IMR-90 (cell line): ENCODE results near the gene RBM42. TPM values are rescaled to one million over a fixed set of nuclear protein-coding genes. Genes with fewer than 3 reads are reported as not detected.

ENCODE experiments used
- ATAC-seq: fragments of 200-7000 bp; cut with Tn5 transposase; 2 replicates; pipeline ENCODE4 v1.9.1; 2020; ENCODE audit warnings: low read depth, mild to moderate bottlenecking, moderate library complexity
- BruUV-seq: library from RNA; stranded (reverse); fragments of 400-500 nt; replicated peaks from 2 replicates; lab custom pipeline; 2021; lab: Mats Ljungman, UMichigan
- CTCF ChIA-PET: fragments of 300-600 bp; formaldehyde crosslinking; extraction: SDS; loops from one replicate; lab custom pipeline; 2021; ENCODE audit warnings: antibody characterized with exemption; lab: Yijun Ruan, JAX
- POLR2A ChIA-PET: fragments of 300-600 bp; sonication (Branson Sonifier 250); formaldehyde crosslinking; loops from one replicate; lab custom pipeline; 2022; ENCODE audit warnings: antibody characterized with exemption; ENCODE audit not compliant: unreplicated experiment; lab: Charles Lee
- DNase-seq: peaks from one replicate; pipeline ENCODE4 v3.0.0; 2013
- H2AFZ ChIP-seq: replicated peaks from 2 replicates; pipeline ENCODE3; 2013; ENCODE audit warnings: low read length, mild to moderate bottlenecking; ENCODE audit not compliant: poor library complexity
- H2AK5ac ChIP-seq: 2 replicates; pipeline ENCODE4 v1.6.1; 2013; ENCODE audit warnings: low read depth, low read length, inconsistent platforms
- H2AK9ac ChIP-seq: replicated peaks from 2 replicates; pipeline ENCODE3; 2013; ENCODE audit warnings: mild to moderate bottlenecking, low read depth, low read length, moderate library complexity; ENCODE audit not compliant: poor library complexity
- H2BK120ac ChIP-seq: 2 replicates; pipeline ENCODE4 v1.6.1; 2013; ENCODE audit warnings: low read depth, low read length, inconsistent platforms
- H2BK15ac ChIP-seq: 3 replicates; pipeline ENCODE4 v1.6.1; 2013; ENCODE audit warnings: low read depth, low read length, inconsistent platforms
- H2BK20ac ChIP-seq: 2 replicates; pipeline ENCODE4 v1.6.1; 2013; ENCODE audit warnings: low read depth, mild to moderate bottlenecking, inconsistent platforms, low read length, moderate library complexity
- H2BK5ac ChIP-seq: 2 replicates; pipeline ENCODE4 v1.6.1; 2013; ENCODE audit warnings: mild to moderate bottlenecking, low read depth, low read length, inconsistent platforms; ENCODE audit not compliant: poor library complexity, severe bottlenecking
- H3K14ac ChIP-seq: replicated peaks from 2 replicates; pipeline ENCODE4 v1.6.1; 2013; ENCODE audit warnings: low read depth, low read length, inconsistent platforms
- H3K18ac ChIP-seq: 2 replicates; pipeline ENCODE4 v1.6.1; 2013; ENCODE audit warnings: low read depth, low read length, control low read depth
- H3K23ac ChIP-seq: 2 replicates; pipeline ENCODE4 v1.6.1; 2013; ENCODE audit warnings: low read depth, low read length, inconsistent platforms
- H3K27ac ChIP-seq: 2 replicates; pipeline ENCODE4 v1.5.1; 2013; ENCODE audit warnings: mild to moderate bottlenecking, control low read depth, low read length; ENCODE audit not compliant: insufficient read depth
- H3K27me3 ChIP-seq: 2 replicates; pipeline ENCODE4 v1.6.1; 2013; ENCODE audit warnings: low read length; ENCODE audit not compliant: control insufficient read depth, insufficient read depth
- H3K36me3 ChIP-seq: 2 replicates; pipeline ENCODE4 v1.6.1; 2013; ENCODE audit warnings: low read length, mixed read lengths; ENCODE audit not compliant: control insufficient read depth, insufficient read depth
- H3K4ac ChIP-seq: 2 replicates; pipeline ENCODE4 v1.6.1; 2013; ENCODE audit warnings: low read depth, low read length, inconsistent platforms
- H3K4me1 ChIP-seq: 2 replicates; pipeline ENCODE4 v1.6.1; 2013; ENCODE audit warnings: low read length, mixed read lengths; ENCODE audit not compliant: control insufficient read depth, insufficient read depth
- H3K4me2 ChIP-seq: 2 replicates; pipeline ENCODE4 v1.6.1; 2013; ENCODE audit warnings: low read depth, mild to moderate bottlenecking, control low read depth, low read length, moderate library complexity
- H3K4me3 ChIP-seq: 2 replicates; pipeline ENCODE4 v1.5.1; 2013; ENCODE audit warnings: low read depth, mild to moderate bottlenecking, control low read depth, low read length, moderate library complexity; ENCODE audit not compliant: insufficient read depth
- H3K56ac ChIP-seq: 2 replicates; pipeline ENCODE4 v1.6.1; 2013; ENCODE audit warnings: low read length, inconsistent platforms; ENCODE audit not compliant: insufficient read depth; ENCODE audit errors: extremely low read depth
- H3K79me1 ChIP-seq, 2 experiments: 2 replicates each; pipeline ENCODE4 v1.6.1; 2013; ENCODE audit warnings: low read length in 2 of 2, inconsistent platforms in 1 of 2, low read depth in 1 of 2
- H3K9ac ChIP-seq: 2 replicates; pipeline ENCODE4 v1.6.1; 2013; ENCODE audit warnings: low read depth, low read length, control low read depth
- H3K9me1 ChIP-seq: 2 replicates; pipeline ENCODE4 v1.6.1; 2013; ENCODE audit warnings: low read length, inconsistent platforms; ENCODE audit not compliant: insufficient read depth
- H3K9me3 ChIP-seq: 2 replicates; pipeline ENCODE4 v1.6.1; 2013; ENCODE audit warnings: low read length; ENCODE audit not compliant: control insufficient read depth, insufficient read depth
- H4K20me1 ChIP-seq: 2 replicates; pipeline ENCODE4 v1.6.1; 2013; ENCODE audit warnings: low read length, inconsistent platforms; ENCODE audit not compliant: insufficient read depth
- H4K5ac ChIP-seq: 2 replicates; pipeline ENCODE4 v1.6.1; 2013; ENCODE audit warnings: mild to moderate bottlenecking, low read depth, low read length, control low read depth
- H4K8ac ChIP-seq, 2 experiments: 2 replicates each; pipeline ENCODE4 v1.6.1; 2013; ENCODE audit warnings: low read depth in 2 of 2, low read length in 2 of 2, control low read depth in 1 of 2, inconsistent platforms in 1 of 2
- H4K91ac ChIP-seq: 2 replicates; pipeline ENCODE4 v1.6.1; 2013; ENCODE audit warnings: low read depth, low read length, inconsistent platforms; ENCODE audit not compliant: insufficient read depth
- BHLHE40 ChIP-seq: fragments of 150-350 bp; IDR thresholded peaks from 2 replicates; pipeline ENCODE4 v1.6.1; 2016; ENCODE audit warnings: mild to moderate bottlenecking, low read depth, low read length
- CEBPB ChIP-seq: IDR thresholded peaks from 2 replicates; pipeline ENCODE4 v1.6.1; 2012; ENCODE audit warnings: low read depth, low read length, improper control_type of control experiment
- CHD1 ChIP-seq: IDR thresholded peaks from 2 replicates; pipeline ENCODE4 v1.6.1; 2012; ENCODE audit warnings: low read depth, low read length, improper control_type of control experiment
- ELK1 ChIP-seq: fragments of 150-350 bp; IDR thresholded peaks from 2 replicates; pipeline ENCODE4 v1.6.1; 2016; ENCODE audit warnings: low read depth, mild to moderate bottlenecking, low read length, moderate library complexity, borderline replicate concordance
- FOS ChIP-seq: fragments of 150-350 bp; IDR thresholded peaks from 2 replicates; pipeline ENCODE4 v1.6.1; 2016; ENCODE audit warnings: low read depth, low read length
- MAFK ChIP-seq: IDR thresholded peaks from 2 replicates; pipeline ENCODE4 v1.6.1; 2012; ENCODE audit warnings: low read depth, low read length, improper control_type of control experiment
- MAZ ChIP-seq: IDR thresholded peaks from 2 replicates; pipeline ENCODE4 v1.6.1; 2012; ENCODE audit warnings: low read depth, mild to moderate bottlenecking, low read length, improper control_type of control experiment, moderate library complexity, borderline replicate concordance
- MXI1 ChIP-seq: IDR thresholded peaks from 2 replicates; pipeline ENCODE4 v1.6.1; 2012; ENCODE audit warnings: low read depth, mild to moderate bottlenecking, low read length, moderate library complexity, borderline replicate concordance
- NFE2L2 ChIP-seq: fragments of 150-350 bp; IDR thresholded peaks from 2 replicates; pipeline ENCODE4 v1.6.1; 2016; ENCODE audit warnings: low read depth, mild to moderate bottlenecking, low read length
- POLR2A ChIP-seq: IDR thresholded peaks from 2 replicates; pipeline ENCODE4 v1.6.1; 2012; ENCODE audit warnings: mild to moderate bottlenecking, low read depth, low read length
- RAD21 ChIP-seq: IDR thresholded peaks from 2 replicates; pipeline ENCODE4 v1.6.1; 2012; ENCODE audit warnings: low read length, improper control_type of control experiment
- RCOR1 ChIP-seq: IDR thresholded peaks from 2 replicates; pipeline ENCODE4 v1.6.1; 2012; ENCODE audit warnings: mild to moderate bottlenecking, low read length, improper control_type of control experiment; ENCODE audit not compliant: insufficient replicate concordance
- RFX5 ChIP-seq: IDR thresholded peaks from 2 replicates; pipeline ENCODE4 v1.8.0; 2012; ENCODE audit warnings: low read depth, mild to moderate bottlenecking, low read length, moderate library complexity
- SMC3 ChIP-seq: fragments of 150-350 bp; IDR thresholded peaks from 2 replicates; pipeline ENCODE4 v1.6.1; 2016; ENCODE audit warnings: low read depth, mild to moderate bottlenecking, antibody characterized with exemption, low read length, moderate library complexity
- USF2 ChIP-seq: fragments of 150-350 bp; IDR thresholded peaks from 2 replicates; pipeline ENCODE4 v1.6.1; 2017; ENCODE audit warnings: mild to moderate bottlenecking, antibody characterized with exemption, low read length, low read depth
- WGBS, 2 experiments: methylation state at CpG; one replicate each; pipeline versions ENCODE4 v1.1.5 to v1.1.7; 2013; ENCODE audit warnings: missing lambda C conversion rate in 2 of 2; ENCODE audit not compliant: insufficient read length in 1 of 2; ENCODE audit errors: extremely low coverage in 2 of 2; 5-methylcytosine and 5-hydroxymethylcytosine counted together
- dilution Hi-C: fragments of 300-500 bp; cut with HindIII; formaldehyde crosslinking; loops from one replicate; pipeline ENCODE4 v1.14.3; 2018; ENCODE audit warnings: low sequenced_read_pairs; ENCODE audit not compliant: unreplicated experiment
- in situ Hi-C: fragments of 300-500 bp; cut with MboI; formaldehyde crosslinking; loops from 3 replicates; pipeline ENCODE4 v1.14.3; 2019; ENCODE audit warnings: low sequenced_read_pairs, inconsistent platforms, mixed read lengths
- intact Hi-C: fragments of 100-400 bp; cut with micrococcal nuclease; formaldehyde crosslinking; loops from 2 replicates; pipeline ENCODE4 v1.10.0; 2022
- polyA plus RNA-seq, 3 experiments: library from polyadenylated mRNA; depleted of rRNA; stranded (reverse); fragments of >200 nt; gene quantifications; 2 replicates each; pipeline ENCODE4 v1.2.3, GENCODE V29; 2012; ENCODE audit warnings: low replicate concordance in 1 of 3
- total RNA-seq: library from RNA; depleted of rRNA; stranded (reverse); fragments of >200 nt; gene quantifications from 2 replicates; pipeline ENCODE4 v1.2.3, GENCODE V29; 2012
- TF ChIP-seq, protein P1 (sequence below): conservative IDR thresholded peaks from 2 replicates; pipeline ENCODE4 v1.5.1; 2012; ENCODE audit warnings: mild to moderate bottlenecking, low read depth, low read length, improper control_type of control experiment

RBM42 gene
- total and polyA plus RNA-seq, 2 of the 4 experiments (the other 2 are of a cell fraction) = 19.0 to 41.5 TPM

- H3K36me3 ChIP-seq = peaks cover 48% of the 10 kb centered on the region
- H3K9me1 ChIP-seq = no peaks in the 10 kb centered on the region
- no peak overlapping the region for H3K9ac ChIP-seq
- H4K8ac ChIP-seq = no peak overlapping the region
- H2AK9ac ChIP-seq = no peak overlapping the region
- ATAC-seq (no peak), DNase-seq (no peak)
- H3K9me3 ChIP-seq = no peaks in the 10 kb centered on the region
- no TSS peak for BruUV-seq
- H3K27me3 ChIP-seq = no peaks in the 10 kb centered on the region
- no peak overlapping the region for H2BK20ac ChIP-seq
- dilution Hi-C loops = no loop called here
- no peak for TF ChIP-seq RCOR1
- TF ChIP-seq MXI1 = no peak
- no peak for TF ChIP-seq MAZ
- no peak for TF ChIP-seq BHLHE40
- no peak for TF ChIP-seq RAD21
- TF ChIP-seq ELK1 = no peak
- no peak for TF ChIP-seq POLR2A
- TF ChIP-seq CHD1 = no peak
- no peak for TF ChIP-seq NFE2L2
- TF ChIP-seq SMC3 = no peak
- TF ChIP-seq MAFK = no peak
- no peak for TF ChIP-seq RFX5
- no peak for TF ChIP-seq FOS
- TF ChIP-seq, protein P1, sequence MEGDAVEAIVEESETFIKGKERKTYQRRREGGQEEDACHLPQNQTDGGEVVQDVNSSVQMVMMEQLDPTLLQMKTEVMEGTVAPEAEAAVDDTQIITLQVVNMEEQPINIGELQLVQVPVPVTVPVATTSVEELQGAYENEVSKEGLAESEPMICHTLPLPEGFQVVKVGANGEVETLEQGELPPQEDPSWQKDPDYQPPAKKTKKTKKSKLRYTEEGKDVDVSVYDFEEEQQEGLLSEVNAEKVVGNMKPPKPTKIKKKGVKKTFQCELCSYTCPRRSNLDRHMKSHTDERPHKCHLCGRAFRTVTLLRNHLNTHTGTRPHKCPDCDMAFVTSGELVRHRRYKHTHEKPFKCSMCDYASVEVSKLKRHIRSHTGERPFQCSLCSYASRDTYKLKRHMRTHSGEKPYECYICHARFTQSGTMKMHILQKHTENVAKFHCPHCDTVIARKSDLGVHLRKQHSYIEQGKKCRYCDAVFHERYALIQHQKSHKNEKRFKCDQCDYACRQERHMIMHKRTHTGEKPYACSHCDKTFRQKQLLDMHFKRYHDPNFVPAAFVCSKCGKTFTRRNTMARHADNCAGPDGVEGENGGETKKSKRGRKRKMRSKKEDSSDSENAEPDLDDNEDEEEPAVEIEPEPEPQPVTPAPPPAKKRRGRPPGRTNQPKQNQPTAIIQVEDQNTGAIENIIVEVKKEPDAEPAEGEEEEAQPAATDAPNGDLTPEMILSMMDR = no peak
- TF ChIP-seq USF2 = no peak
- no peak for TF ChIP-seq CEBPB
- H2AK5ac ChIP-seq = no peak overlapping the region
- in situ Hi-C loops = no loop called here
- no peak overlapping the region for H4K5ac ChIP-seq
- CTCF ChIA-PET = no interaction called here
- no peak overlapping the region for H4K91ac ChIP-seq
- no peak overlapping the region for H2BK15ac ChIP-seq
- H3K4me2 ChIP-seq = no peak overlapping the region
- POLR2A ChIA-PET = no interaction called here
- intact Hi-C loops = no loop called here
- no peak overlapping the region for H3K56ac ChIP-seq
- no peaks in the 10 kb centered on the region for H3K4me1 ChIP-seq
- no peak overlapping the region for H3K23ac ChIP-seq
- no peak overlapping the region for H3K27ac ChIP-seq
- H3K4ac ChIP-seq = no peak overlapping the region
- H4K20me1 ChIP-seq = 0 out of 2 replicates have a peak, but pooled peaks cover 4% of the 10 kb centered on the region
- no peak overlapping the region for H2AFZ ChIP-seq
- no peak overlapping the region for H3K18ac ChIP-seq
- no peak overlapping the region for H3K14ac ChIP-seq
- no CpG with 5 or more reads among the region's 6 CpGs for WGBS, 2 experiments
- peaks cover 4 to 11% of the 10 kb centered on the region in 2 experiments; a peak in 2 of 4 replicates for H3K79me1 ChIP-seq
- no peak overlapping the region for H2BK120ac ChIP-seq
- H3K4me3 ChIP-seq = no peak overlapping the region
- no peak overlapping the region for H2BK5ac ChIP-seq
Measured at GRCh38 chr19:35656700-35657099, 27.9 kb downstream of the RBM42 start.
